ENCODE measurements around the gene CENPM.

Gene CENPM

DNA sequence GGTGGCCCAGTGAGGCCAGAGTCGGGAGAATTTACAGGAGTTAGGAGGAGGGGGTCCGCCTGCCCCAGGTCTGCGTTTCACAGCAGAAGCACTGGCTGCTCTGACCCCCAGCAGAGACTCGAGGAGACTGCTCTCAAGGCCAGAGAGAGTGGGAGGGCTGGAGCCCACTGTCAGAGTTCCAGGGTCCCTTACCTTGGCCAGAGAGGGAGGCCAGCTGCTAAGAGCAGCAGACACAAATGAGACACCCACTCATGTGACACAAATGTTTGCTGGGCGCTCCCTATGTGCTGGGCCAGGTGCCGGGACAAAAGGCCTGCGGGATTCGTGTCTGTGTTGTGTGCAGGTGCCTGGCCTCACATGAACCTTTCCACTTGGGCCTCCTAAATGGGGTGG lies 17.5 kb downstream of the CENPM start:
- Histone ChIP-seq H4K20me1 (ENCODE audit: insufficient read depth) (no peaks in the 10 kb centered on the region), H3K4me2 (no peak overlapping the region), H2AFZ (ENCODE audit: low read depth) (no peak overlapping the region), H3K9ac (no peak overlapping the region), H3K4me1 (ENCODE audit: low read depth, poor library complexity, severe bottlenecking) (peaks cover 3% of the 10 kb centered on the region), H3K27me3 (ENCODE audit: insufficient read depth, low read depth) (peaks cover 24% of the 10 kb centered on the region), H3K27ac (no peak overlapping the region), H3K4me3 (IDR thresholded peaks at IDR 0.05; ENCODE audit: insufficient read depth, low read depth, low read length) (no peak overlapping the region), H3K36me3 (ENCODE audit: insufficient read depth) (no peaks in the 10 kb centered on the region), H3K79me2 (ENCODE audit: insufficient read depth, low read depth) (no peaks in the 10 kb centered on the region)
- TF ChIP-seq, protein P1, sequence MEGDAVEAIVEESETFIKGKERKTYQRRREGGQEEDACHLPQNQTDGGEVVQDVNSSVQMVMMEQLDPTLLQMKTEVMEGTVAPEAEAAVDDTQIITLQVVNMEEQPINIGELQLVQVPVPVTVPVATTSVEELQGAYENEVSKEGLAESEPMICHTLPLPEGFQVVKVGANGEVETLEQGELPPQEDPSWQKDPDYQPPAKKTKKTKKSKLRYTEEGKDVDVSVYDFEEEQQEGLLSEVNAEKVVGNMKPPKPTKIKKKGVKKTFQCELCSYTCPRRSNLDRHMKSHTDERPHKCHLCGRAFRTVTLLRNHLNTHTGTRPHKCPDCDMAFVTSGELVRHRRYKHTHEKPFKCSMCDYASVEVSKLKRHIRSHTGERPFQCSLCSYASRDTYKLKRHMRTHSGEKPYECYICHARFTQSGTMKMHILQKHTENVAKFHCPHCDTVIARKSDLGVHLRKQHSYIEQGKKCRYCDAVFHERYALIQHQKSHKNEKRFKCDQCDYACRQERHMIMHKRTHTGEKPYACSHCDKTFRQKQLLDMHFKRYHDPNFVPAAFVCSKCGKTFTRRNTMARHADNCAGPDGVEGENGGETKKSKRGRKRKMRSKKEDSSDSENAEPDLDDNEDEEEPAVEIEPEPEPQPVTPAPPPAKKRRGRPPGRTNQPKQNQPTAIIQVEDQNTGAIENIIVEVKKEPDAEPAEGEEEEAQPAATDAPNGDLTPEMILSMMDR (conservative IDR thresholded peaks at IDR 0.05; ENCODE audit: low read depth, low read length), result no peak

DNA sequence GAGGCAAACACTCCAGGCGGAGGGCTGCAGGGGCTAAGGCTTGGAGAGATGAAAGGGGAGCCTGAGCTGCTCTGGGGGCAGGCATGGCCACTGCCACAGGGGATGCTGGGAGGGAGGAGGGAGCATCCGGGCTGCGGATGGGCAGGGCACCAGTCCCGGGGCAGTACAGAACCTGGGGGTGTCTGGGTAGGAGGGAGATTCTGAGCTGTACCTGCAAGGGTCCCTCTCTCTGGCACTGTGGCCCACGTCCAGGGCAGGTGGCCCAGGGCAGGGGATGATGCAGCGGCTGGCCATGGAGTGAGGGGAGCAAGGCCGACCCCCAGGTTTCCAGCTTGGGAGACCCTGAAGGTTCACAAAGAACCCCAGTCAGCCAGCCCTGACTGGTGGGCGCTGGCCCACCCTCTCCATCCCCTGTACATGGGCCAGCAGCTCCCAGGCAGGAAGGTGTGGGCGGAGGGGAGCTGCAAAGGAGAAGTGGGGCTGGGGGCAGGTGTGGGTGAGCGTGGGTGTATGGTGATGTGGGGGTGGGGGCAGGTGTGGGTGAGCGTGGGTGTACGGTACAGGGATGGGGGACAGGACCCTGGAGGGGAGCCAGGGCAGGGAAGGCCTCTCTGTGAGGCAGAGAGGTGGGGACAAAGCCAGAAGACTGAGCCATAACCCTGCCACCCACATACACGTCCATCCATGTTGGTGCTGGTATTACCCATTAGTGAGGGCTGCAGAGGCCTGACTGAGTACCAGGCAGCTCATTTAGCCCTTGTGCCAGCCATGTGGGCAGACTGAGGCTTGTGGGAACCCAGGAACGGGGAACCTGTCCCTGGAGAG lies 18.1 kb downstream of the CENPM start:
- H3K27me3 ChIP-seq (ENCODE audit: insufficient read depth, low read depth), result peaks cover 24% of the 10 kb centered on the region
- H2AFZ ChIP-seq (ENCODE audit: low read depth), result no peak overlapping the region
- no peak overlapping the region for H3K4me3 ChIP-seq (IDR thresholded peaks at IDR 0.05; ENCODE audit: insufficient read depth, low read depth, low read length)
- no peaks in the 10 kb centered on the region for H4K20me1 ChIP-seq (ENCODE audit: insufficient read depth)
- H3K9ac ChIP-seq, result no peak overlapping the region
- no peak overlapping the region for H3K4me2 ChIP-seq
- H3K27ac ChIP-seq, result no peak overlapping the region
- H3K79me2 ChIP-seq (ENCODE audit: insufficient read depth, low read depth), result no peaks in the 10 kb centered on the region
- no peaks in the 10 kb centered on the region for H3K36me3 ChIP-seq (ENCODE audit: insufficient read depth)
- H3K4me1 ChIP-seq (ENCODE audit: low read depth, poor library complexity, severe bottlenecking), result peaks cover 3% of the 10 kb centered on the region
- TF ChIP-seq, protein P1 (conservative IDR thresholded peaks at IDR 0.05; ENCODE audit: low read depth, low read length), result no peak

DNA sequence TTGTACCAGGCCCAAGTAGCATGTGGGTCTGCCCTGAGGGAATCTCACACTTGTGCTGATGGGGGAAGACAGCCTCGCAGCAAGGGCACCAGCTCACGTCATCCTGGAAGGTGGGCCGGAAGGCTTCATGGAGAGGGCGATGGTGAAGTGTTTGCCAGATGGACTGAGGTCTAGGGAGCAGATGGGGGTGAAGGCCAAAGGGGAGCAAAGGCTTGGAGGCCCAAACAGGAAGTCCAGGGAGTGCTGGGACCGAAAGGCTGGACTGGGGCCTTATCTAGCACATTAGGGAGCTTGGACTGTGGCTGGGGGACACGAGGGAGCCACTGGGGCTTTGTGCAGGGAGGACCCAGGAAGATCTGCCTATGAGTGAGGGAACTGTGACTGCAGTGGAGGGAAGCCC lies 19.1 kb downstream of the CENPM start:
- Histone ChIP-seq H3K79me2 (ENCODE audit: insufficient read depth, low read depth) (no peaks in the 10 kb centered on the region), H3K27ac (no peak overlapping the region), H3K4me2 (no peak overlapping the region), H3K36me3 (ENCODE audit: insufficient read depth) (no peaks in the 10 kb centered on the region), H3K4me3 (IDR thresholded peaks at IDR 0.05; ENCODE audit: insufficient read depth, low read depth, low read length) (no peak overlapping the region), H3K27me3 (ENCODE audit: insufficient read depth, low read depth) (peaks cover 24% of the 10 kb centered on the region), H3K9ac (no peak overlapping the region), H3K4me1 (ENCODE audit: low read depth, poor library complexity, severe bottlenecking) (peaks cover 3% of the 10 kb centered on the region), H4K20me1 (ENCODE audit: insufficient read depth) (no peaks in the 10 kb centered on the region), H2AFZ (ENCODE audit: low read depth) (no peak overlapping the region)
- TF ChIP-seq, protein P1 (conservative IDR thresholded peaks at IDR 0.05; ENCODE audit: low read depth, low read length), result no peak

DNA sequence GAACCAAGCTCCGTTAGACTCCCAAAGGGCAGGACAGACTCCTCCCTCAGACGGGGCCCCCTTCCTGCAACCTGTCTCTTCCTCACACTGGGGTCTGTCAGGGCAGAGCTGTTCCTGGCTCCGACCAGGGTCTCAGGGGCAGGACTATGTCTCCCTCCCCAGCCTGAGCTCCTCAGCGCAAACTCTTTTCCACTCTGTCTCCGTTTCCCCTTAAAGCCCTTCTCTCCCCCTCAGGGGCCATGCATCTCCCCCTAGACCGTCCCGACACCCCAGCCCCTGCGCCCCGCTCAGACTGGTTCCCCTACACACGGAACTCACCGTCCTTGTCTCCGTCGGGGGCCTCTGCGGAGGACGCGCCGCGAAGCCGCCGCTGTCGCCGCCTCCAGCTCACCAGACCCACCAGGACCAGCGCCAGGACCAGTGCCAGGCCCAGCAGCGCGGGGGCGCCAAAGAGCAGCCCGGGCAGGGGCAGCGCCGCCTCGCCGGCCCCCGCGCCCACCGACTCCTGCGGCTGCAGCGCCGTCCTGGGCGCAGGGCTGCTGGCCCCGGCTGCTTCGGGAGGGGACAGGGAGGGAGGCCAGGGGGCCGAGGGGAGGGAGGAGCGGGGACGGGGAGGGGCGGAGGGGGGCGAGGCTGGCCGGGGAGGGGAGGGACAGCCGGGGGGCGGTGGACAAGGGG lies 21.0 kb downstream of the CENPM start:
- peaks cover 3% of the 10 kb centered on the region for H3K4me1 ChIP-seq (ENCODE audit: low read depth, poor library complexity, severe bottlenecking)
- peaks cover 24% of the 10 kb centered on the region for H3K27me3 ChIP-seq (ENCODE audit: insufficient read depth, low read depth)
- H3K4me2 ChIP-seq, result no peak overlapping the region; the same call in 1 of the 2 replicates
- TF ChIP-seq, protein P1 (conservative IDR thresholded peaks at IDR 0.05; ENCODE audit: low read depth, low read length), result peak; percentile 66
- H4K20me1 ChIP-seq (ENCODE audit: insufficient read depth), result no peaks in the 10 kb centered on the region
- H3K27ac ChIP-seq, result no peak overlapping the region
- H3K4me3 ChIP-seq (IDR thresholded peaks at IDR 0.05; ENCODE audit: insufficient read depth, low read depth, low read length), result no peak overlapping the region
- no peak overlapping the region for H3K9ac ChIP-seq
- H3K79me2 ChIP-seq (ENCODE audit: insufficient read depth, low read depth), result no peaks in the 10 kb centered on the region
- H3K36me3 ChIP-seq (ENCODE audit: insufficient read depth), result no peaks in the 10 kb centered on the region
- H2AFZ ChIP-seq (ENCODE audit: low read depth), result no peak overlapping the region; the same call in 1 of the 2 replicates

Data from KMS-11 (cell line).